ENCODE results near the gene MYO1D. TPM values are rescaled to one million over a fixed set of nuclear protein-coding genes. Genes with fewer than 3 reads are reported as not detected.
A peak's percentile ranks its signal among the peaks of the same experiment; 100 is the strongest.

The MYO1D gene
- total RNA-seq, 6 donors from 2014 or later: 63.0 to 139 (median 91.9) TPM

DNA sequence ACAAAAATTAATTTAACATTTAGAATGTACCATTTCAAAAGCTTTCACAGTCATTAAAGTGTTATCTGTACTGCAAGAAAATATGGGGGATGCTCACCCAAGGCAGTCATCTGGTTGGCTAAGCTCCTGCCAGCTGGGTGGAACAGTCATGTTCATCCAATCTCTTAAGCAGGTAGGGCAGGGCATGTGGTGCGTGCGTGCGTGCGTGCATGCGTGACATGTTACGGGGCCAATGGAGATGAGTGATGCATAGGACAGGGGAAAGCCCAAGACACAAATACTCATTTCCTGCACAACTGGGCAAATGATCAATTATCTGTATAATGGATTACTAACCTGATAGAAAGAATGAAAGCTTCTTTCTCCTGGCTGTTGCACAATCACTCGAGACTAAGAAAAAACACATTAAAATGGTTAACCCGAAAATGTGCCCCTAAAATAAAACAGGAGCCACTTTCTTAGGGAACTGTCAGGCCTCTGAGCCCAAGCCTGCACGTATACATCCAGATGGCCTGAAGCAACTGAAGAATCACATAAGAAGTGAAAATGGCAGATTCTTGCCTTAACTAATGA lies 104.4 kb downstream of the MYO1D start:
- Histone ChIP-seq H3K4me3 (no peak overlapping the region), H3K4me1 (no peaks in the 10 kb centered on the region), H3K36me3 (peaks cover 0 to 7% (median 0%) of the 10 kb centered on the region in 4 donors), H3K27ac (no peak overlapping the region), H3K9me3 (no peaks in the 10 kb centered on the region), H3K27me3 (no peaks in the 10 kb centered on the region)
- 93 to 94% methylated on average over 9 of the region's 9 CpGs for WGBS, 2 donors
- DNase-seq (peak in 1 of 2 donors; percentile 34), ATAC-seq (ENCODE audit: low FRiP score in 2 of 2) (no peak)
- TF ChIP-seq EP300 (IDR thresholded peaks at IDR 0.05) (no peak), CTCF (IDR thresholded peaks at IDR 0.05) (no peak), POLR2AphosphoS5 (IDR thresholded peaks at IDR 0.05) (no peak), POLR2A (IDR thresholded peaks at IDR 0.05) (no peak)

DNA sequence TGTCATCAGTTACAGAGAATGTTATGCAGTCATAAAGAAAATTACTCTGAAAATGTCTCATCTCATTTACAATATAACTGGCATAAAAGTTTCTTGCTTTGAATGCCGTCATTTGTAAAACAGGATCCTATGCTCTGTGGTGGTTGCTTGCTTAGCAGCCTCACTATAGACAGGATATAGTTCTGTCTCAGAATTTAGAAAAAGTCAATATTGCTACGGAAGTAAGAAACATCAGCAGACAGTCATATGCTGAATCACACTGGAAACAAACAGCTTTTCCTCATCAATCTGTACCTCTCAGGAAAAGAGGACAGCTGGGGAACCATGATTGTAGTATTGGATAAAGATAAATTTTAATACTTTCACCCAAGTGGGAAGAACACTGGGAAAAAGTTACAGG lies 105.5 kb downstream of the MYO1D start:
- no peak for ATAC-seq (ENCODE audit: low FRiP score in 2 of 2)
- DNase-seq: no peak
- TF ChIP-seq CTCF (IDR thresholded peaks at IDR 0.05) (no peak), EP300 (IDR thresholded peaks at IDR 0.05) (no peak), POLR2A (IDR thresholded peaks at IDR 0.05) (no peak), POLR2AphosphoS5 (IDR thresholded peaks at IDR 0.05) (no peak)
- no peak overlapping the region for H3K4me3 ChIP-seq
- H3K9me3 ChIP-seq: no peaks in the 10 kb centered on the region
- H3K27ac ChIP-seq: no peak overlapping the region
- no peaks in the 10 kb centered on the region for H3K27me3 ChIP-seq
- WGBS, 2 donors: 78 to 82% methylated on average over 2 of the region's 2 CpGs
- no peaks in the 10 kb centered on the region for H3K4me1 ChIP-seq
- H3K36me3 ChIP-seq: peaks cover 0 to 9% (median under 1%) of the 10 kb centered on the region in 4 donors

GRCh38 chr17:32769846-32770245 lies 107.1 kb downstream of the MYO1D start:
- Histone ChIP-seq H3K36me3 (peaks cover 0 to 9% (median 1%) of the 10 kb centered on the region in 4 donors), H3K27ac (no peak overlapping the region), H3K9me3 (no peaks in the 10 kb centered on the region), H3K27me3 (no peaks in the 10 kb centered on the region), H3K4me1 (no peaks in the 10 kb centered on the region), H3K4me3 (no peak overlapping the region)
- DNase-seq (no peak), ATAC-seq (ENCODE audit: low FRiP score in 2 of 2) (no peak)
- 51 to 55% methylated on average over 3 of the region's 3 CpGs for WGBS, 2 donors
- TF ChIP-seq POLR2A (IDR thresholded peaks at IDR 0.05): no peak
- no peak for TF ChIP-seq EP300 (IDR thresholded peaks at IDR 0.05)
- TF ChIP-seq CTCF (IDR thresholded peaks at IDR 0.05): peak in 2 of 6 experiments; percentile 13 to 25

DNA sequence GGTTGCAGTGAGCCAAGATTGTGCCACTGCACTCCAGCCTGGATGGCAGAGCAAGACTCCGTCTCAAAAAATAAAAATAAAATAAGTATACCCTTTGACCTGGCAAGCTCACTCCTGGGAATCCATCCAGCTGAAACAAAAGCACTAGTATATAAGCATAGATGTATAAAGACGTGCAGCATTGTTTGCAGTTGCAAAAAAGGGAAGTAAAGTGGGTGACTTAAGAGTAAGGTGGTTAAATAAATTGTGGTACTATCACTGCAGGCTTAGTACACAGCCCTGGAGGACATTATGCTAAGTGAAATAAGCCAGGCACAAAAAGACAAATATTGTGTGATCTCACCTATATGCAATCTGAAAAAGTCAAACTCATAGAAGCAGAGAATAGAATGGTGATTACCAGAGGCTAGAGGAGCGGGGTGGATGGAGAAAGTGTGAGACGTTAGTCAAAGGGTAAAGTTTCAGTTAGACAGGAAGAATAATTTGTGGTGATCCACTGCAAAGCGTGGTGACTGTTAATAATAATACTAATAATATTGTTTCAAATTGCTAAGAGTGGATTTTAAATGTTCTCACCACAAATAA lies 113.0 kb downstream of the MYO1D start:
- Histone ChIP-seq H3K36me3 (peaks cover 0 to 22% (median 1%) of the 10 kb centered on the region in 4 donors), H3K4me3 (no peak overlapping the region), H3K27ac (no peak overlapping the region), H3K27me3 (no peaks in the 10 kb centered on the region), H3K9me3 (no peaks in the 10 kb centered on the region), H3K4me1 (no peaks in the 10 kb centered on the region)
- TF ChIP-seq POLR2A (IDR thresholded peaks at IDR 0.05) (no peak), EP300 (IDR thresholded peaks at IDR 0.05) (no peak), POLR2AphosphoS5 (IDR thresholded peaks at IDR 0.05) (no peak), CTCF (IDR thresholded peaks at IDR 0.05) (no peak)
- ATAC-seq (ENCODE audit: low FRiP score in 2 of 2) (no peak), DNase-seq (no peak)
- WGBS, 2 donors: 65 to 75% methylated on average over 5 of the region's 5 CpGs

- Histone ChIP-seq H3K4me3 (no peak overlapping the region), H3K36me3 (peaks cover 0 to 22% (median 0%) of the 10 kb centered on the region in 4 donors), H3K27me3 (no peaks in the 10 kb centered on the region), H3K4me1 (no peaks in the 10 kb centered on the region), H3K9me3 (no peaks in the 10 kb centered on the region), H3K27ac (no peak overlapping the region)
- no peak for DNase-seq
- ATAC-seq (ENCODE audit: low FRiP score in 2 of 2): no peak
- TF ChIP-seq POLR2A (IDR thresholded peaks at IDR 0.05) (no peak), EP300 (IDR thresholded peaks at IDR 0.05) (no peak), POLR2AphosphoS5 (IDR thresholded peaks at IDR 0.05) (no peak), CTCF (IDR thresholded peaks at IDR 0.05) (no peak)
Measured at GRCh38 chr17:32759476-32759875, 117.4 kb downstream of the MYO1D start.
